CD14-positive monocyte (primary cell): Measurements from ENCODE around the gene RHOBTB1. TPM values are rescaled to one million over a fixed set of nuclear protein-coding genes. Genes with fewer than 3 reads are reported as not detected.

ENCODE experiments used
- DNase-seq, 3 donors: peaks; one replicate each; pipeline ENCODE4 v3.0.0-alpha.2; 2011 to 2022
- H2AFZ ChIP-seq: 2 replicates; pipeline ENCODE4 v1.6.0; 2012; ENCODE audit warnings: mild to moderate bottlenecking, low read depth, low read length, inconsistent platforms; ENCODE audit not compliant: insufficient read depth, poor library complexity, severe bottlenecking
- H3K27ac ChIP-seq, 2 donors: 1 replicate in 1 of 2; 2 replicates in 1 of 2; pipeline ENCODE4 v1.5.1; 2012 to 2013; ENCODE audit warnings: low read length in 2 of 2, control low read depth in 1 of 2, inconsistent platforms in 1 of 2, low read depth in 1 of 2, mild to moderate bottlenecking in 1 of 2
- H3K27me3 ChIP-seq, 2 donors: one replicate each; pipeline versions ENCODE4 v1.6.0 to v1.6.1; 2011 to 2013; ENCODE audit warnings: low read length in 2 of 2; ENCODE audit not compliant: control insufficient read depth in 2 of 2, insufficient read depth in 2 of 2
- H3K36me3 ChIP-seq, 2 donors: replicated peaks in 1 of 2; 1 replicate in 1 of 2; 2 replicates in 1 of 2; pipeline versions ENCODE4 v1.5.1 to v1.6.1; 2012 to 2013; ENCODE audit warnings: low read length in 2 of 2, control low read depth in 1 of 2, inconsistent platforms in 1 of 2, mild to moderate bottlenecking in 1 of 2; ENCODE audit not compliant: insufficient read depth in 2 of 2, control insufficient read depth in 1 of 2
- H3K4me1 ChIP-seq, 2 donors: 1 replicate in 1 of 2; 2 replicates in 1 of 2; pipeline versions ENCODE4 v1.5.1 to v1.6.1; 2012 to 2013; ENCODE audit warnings: low read length in 2 of 2, control low read depth in 1 of 2, inconsistent platforms in 1 of 2, mild to moderate bottlenecking in 1 of 2, moderate library complexity in 1 of 2; ENCODE audit not compliant: insufficient read depth in 2 of 2, control insufficient read depth in 1 of 2
- H3K4me2 ChIP-seq: replicated peaks from 2 replicates; pipeline ENCODE3; 2012; ENCODE audit warnings: low read length, moderate library complexity, mild to moderate bottlenecking; ENCODE audit not compliant: poor library complexity, severe bottlenecking; ENCODE audit errors: extremely low read depth
- H3K4me3 ChIP-seq, 3 experiments: fragments of 200-600 bp in 1 of 3; sonication (generic) in 1 of 3; replicated peaks in 1 of 3; 1 replicate in 2 of 3; 2 replicates in 1 of 3; pipeline ENCODE4 v1.5.1; 2011 to 2013; ENCODE audit warnings: low read length in 3 of 3, mild to moderate bottlenecking in 3 of 3, control low read depth in 2 of 3, low read depth in 2 of 3, inconsistent platforms in 1 of 3, moderate library complexity in 1 of 3
- H3K79me2 ChIP-seq: 2 replicates; pipeline ENCODE4 v1.6.0; 2012; ENCODE audit warnings: mild to moderate bottlenecking, control low read depth, inconsistent platforms, low read length, moderate library complexity; ENCODE audit not compliant: insufficient read depth
- H3K9ac ChIP-seq: 2 replicates; pipeline ENCODE4 v1.6.0; 2017; ENCODE audit warnings: low read length, mild to moderate bottlenecking; ENCODE audit not compliant: insufficient read depth, poor library complexity, severe bottlenecking
- H3K9me3 ChIP-seq, 2 donors: replicated peaks in 1 of 2; 1 replicate in 1 of 2; 2 replicates in 1 of 2; pipeline versions ENCODE4 v1.5.1 to v1.6.1; 2012 to 2013; ENCODE audit warnings: low read length in 2 of 2, control low read depth in 1 of 2; ENCODE audit not compliant: control insufficient read depth in 1 of 2, insufficient read depth in 1 of 2
- H4K20me1 ChIP-seq: 2 replicates; pipeline ENCODE4 v1.6.0; 2012; ENCODE audit warnings: mild to moderate bottlenecking, low read length, control low read depth, moderate library complexity; ENCODE audit not compliant: insufficient read depth
- H3K27ac Mint-ChIP-seq, 7 donors: one replicate each; pipeline ENCODE4 v1.8.0; 2020; ENCODE audit warnings: mild to moderate bottlenecking in 7 of 7, mixed read lengths in 7 of 7, moderate library complexity in 6 of 7, inconsistent platforms in 2 of 7
- H3K27me3 Mint-ChIP-seq, 3 donors: one replicate each; pipeline ENCODE4 v1.8.0; 2021 to 2022; ENCODE audit warnings: low read depth in 3 of 3, mild to moderate bottlenecking in 3 of 3, mixed read lengths in 3 of 3, moderate library complexity in 3 of 3, inconsistent platforms in 1 of 3
- H3K36me3 Mint-ChIP-seq, 2 donors: one replicate each; pipeline ENCODE4 v1.8.0; 2020; ENCODE audit warnings: mixed read lengths in 2 of 2, inconsistent platforms in 1 of 2, mild to moderate bottlenecking in 1 of 2
- H3K4me1 Mint-ChIP-seq: one replicate; pipeline ENCODE4 v1.8.0; 2020; ENCODE audit warnings: mild to moderate bottlenecking, mixed read lengths
- H3K4me3 Mint-ChIP-seq, 2 donors: one replicate each; pipeline ENCODE4 v1.8.0; 2020; ENCODE audit warnings: mild to moderate bottlenecking in 2 of 2, mixed read lengths in 2 of 2, moderate library complexity in 1 of 2
- H3K9me3 Mint-ChIP-seq, 7 donors: one replicate each; pipeline ENCODE4 v1.8.0; 2020 to 2022; ENCODE audit warnings: mixed read lengths in 7 of 7, mild to moderate bottlenecking in 6 of 7, moderate library complexity in 6 of 7, inconsistent platforms in 2 of 7
- CTCF ChIP-seq: fragments of 200-600 bp; IDR thresholded peaks from one replicate; pipeline ENCODE4 v1.8.0; 2022; ENCODE audit warnings: antibody characterized with exemption, mild to moderate bottlenecking
- WGBS: methylation state at CpG from one replicate; pipeline ENCODE4 v1.1.5; 2013; ENCODE audit warnings: missing lambda C conversion rate; ENCODE audit not compliant: insufficient coverage; 5-methylcytosine and 5-hydroxymethylcytosine counted together
- intact Hi-C, 2 donors: fragments of 100-400 bp; cut with micrococcal nuclease; formaldehyde crosslinking; loops; one replicate each; pipeline versions ENCODE4 v1.15.0 to v1.15.1; 2023
- polyA plus RNA-seq, 3 donors: library from polyadenylated mRNA; depleted of rRNA in 1 of 3; unstranded in 2 of 3; stranded (reverse) in 1 of 3; fragments of 300-500 nt in 2 of 3; fragments of >200 nt in 1 of 3; fragmentation: Illumina TruSeq in 2 of 3; gene quantifications; 1 replicate in 2 of 3; 2 replicates in 1 of 3; pipeline ENCODE4 v1.2.3, GENCODE V29; 2012 to 2021

Gene RHOBTB1
- polyA plus RNA-seq, 3 donors = 0.41 to 0.96 (median 0.62) TPM

GRCh38 chr10:60963441-60964256, 19.7 kb upstream of the RHOBTB1 start:
- no peaks in the 10 kb centered on the region for H3K27me3 ChIP-seq
- H3K27me3 Mint-ChIP-seq = peaks cover 0 to 3% (median 1%) of the 10 kb centered on the region in 3 donors
- no peak overlapping the region for H3K27ac Mint-ChIP-seq
- peaks cover 7% of the 10 kb centered on the region for H3K4me1 Mint-ChIP-seq
- H3K27ac ChIP-seq = no peak overlapping the region
- no peak overlapping the region for H3K4me3 Mint-ChIP-seq
- no peak overlapping the region for H3K4me3 ChIP-seq
- TF ChIP-seq CTCF = no peak
- no CpG with 5 or more reads among the region's 4 CpGs for WGBS
- no peaks in the 10 kb centered on the region for H3K79me2 ChIP-seq
- no peak overlapping the region for H2AFZ ChIP-seq
- DNase-seq = no peak
- H3K9ac ChIP-seq = no peak overlapping the region
- no peak overlapping the region for H3K4me2 ChIP-seq
- no peaks in the 10 kb centered on the region for H3K9me3 ChIP-seq
- intact Hi-C loops = loop anchor here (5.0 to 10.0 kb wide), 2 partner anchors 146 to 149 kb away; no protein-coding TSS in a partner anchor
- no peaks in the 10 kb centered on the region for H4K20me1 ChIP-seq
- H3K9me3 Mint-ChIP-seq = peaks cover 0 to 2% (median 0%) of the 10 kb centered on the region in 7 donors
- no peaks in the 10 kb centered on the region for H3K36me3 Mint-ChIP-seq
- H3K36me3 ChIP-seq = no peaks in the 10 kb centered on the region
- H3K4me1 ChIP-seq = no peaks in the 10 kb centered on the region

GRCh38 chr10:60962946-60963345, 19.0 kb upstream of the RHOBTB1 start:
- intact Hi-C loops = loop anchor here (5.0 to 10.0 kb wide), 2 partner anchors 146 to 148 kb away; no protein-coding TSS in a partner anchor
- peaks cover 0 to 3% (median 1%) of the 10 kb centered on the region in 3 donors for H3K27me3 Mint-ChIP-seq
- no peak for DNase-seq
- H3K36me3 ChIP-seq = no peaks in the 10 kb centered on the region
- no peak overlapping the region for H3K27ac ChIP-seq
- no peaks in the 10 kb centered on the region for H3K36me3 Mint-ChIP-seq
- no peaks in the 10 kb centered on the region for H4K20me1 ChIP-seq
- TF ChIP-seq CTCF = no peak
- no peak overlapping the region for H3K9ac ChIP-seq
- no peak overlapping the region for H3K4me3 ChIP-seq
- no peak overlapping the region for H3K4me2 ChIP-seq
- no CpG with 5 or more reads among the region's 3 CpGs for WGBS
- H3K79me2 ChIP-seq = no peaks in the 10 kb centered on the region
- no peak overlapping the region for H3K4me3 Mint-ChIP-seq
- peaks cover 7% of the 10 kb centered on the region for H3K4me1 Mint-ChIP-seq
- H3K9me3 Mint-ChIP-seq = peaks cover 0 to under 1% (median 0%) of the 10 kb centered on the region in 7 donors
- no peaks in the 10 kb centered on the region for H3K9me3 ChIP-seq
- H2AFZ ChIP-seq = no peak overlapping the region
- no peak overlapping the region for H3K27ac Mint-ChIP-seq
- H3K4me1 ChIP-seq = no peaks in the 10 kb centered on the region
- no peaks in the 10 kb centered on the region for H3K27me3 ChIP-seq
